Right lobe of liver (tissue), 4 donors: ENCODE results near the gene KCNH2.

Experiments used
- CTCF ChIP-seq, 4 donors: fragments of 200-600 bp in 3 of 4; fragments of 450-650 bp in 1 of 4; IDR thresholded peaks; one replicate each; pipeline versions ENCODE4 v1.5.1 to v1.8.0; 2016 to 2022; ENCODE audit warnings: antibody characterized with exemption in 4 of 4, mild to moderate bottlenecking in 2 of 4
- POLR2A ChIP-seq: fragments of 450-650 bp; IDR thresholded peaks from one replicate; pipeline ENCODE4 v1.6.1; 2017; ENCODE audit warnings: antibody characterized with exemption, mild to moderate bottlenecking
- donor health status: DM: no; HTN: no; CAD: no.
- donor health status: DM: no; HTN: no; CAD: no.
- donor health status: DM: no; HTN: yes; CAD: no.

GRCh38 chr7:150978126-150978789 is at the start of gene KCNH2:
- TF ChIP-seq CTCF (IDR thresholded peaks at IDR 0.05) (no peak), POLR2A (no peak)
